ACHN (cell line): Measurements from ENCODE around the gene SYNDIG1L.

Experiments used
- DNase-seq: peaks from one replicate; pipeline ENCODE4 v3.0.0-alpha.2; 2015
- in situ Hi-C: cut with HindIII; loops from 2 replicates; pipeline ENCODE4 v1.10.0; 2017; ENCODE audit warnings: low sequenced_read_pairs, low pct_ligation_motif_present, low pct_unique_long_range_greater_than_20kb

The SYNDIG1L gene

GRCh38 chr14:74437496-74438053 lies 11.6 kb upstream of the SYNDIG1L start:
- DNase-seq = peak; percentile 4

GRCh38 chr14:74434294-74434693 lies 8.3 kb upstream of the SYNDIG1L start:
- no peak for DNase-seq
- in situ Hi-C loops = no loop called here

More at GRCh38 chr14:74437496-74438053, 11.6 kb upstream of the SYNDIG1L start:
- in situ Hi-C loops = no loop called here

GRCh38 chr14:74429991-74430390 lies 4.0 kb upstream of the SYNDIG1L start:
- DNase-seq = no peak
- in situ Hi-C loops = no loop called here

- in situ Hi-C loops = no loop called here
- no peak for DNase-seq
Observed at GRCh38 chr14:74429221-74429691, 3.2 kb upstream of the SYNDIG1L start.

- DNase-seq = no peak
- in situ Hi-C loops = no loop called here
Observed at GRCh38 chr14:74427651-74428050, 1.6 kb upstream of the SYNDIG1L start.

- in situ Hi-C loops = no loop called here
- DNase-seq = peak; percentile 35
Observed at GRCh38 chr14:74425525-74426201, 347 bp downstream of the SYNDIG1L start.

GRCh38 chr14:74424606-74425005 lies 1.4 kb downstream of the SYNDIG1L start:
- in situ Hi-C loops = no loop called here
- no peak for DNase-seq

GRCh38 chr14:74423246-74423645 lies 2.8 kb downstream of the SYNDIG1L start:
- DNase-seq = no peak
- in situ Hi-C loops = no loop called here

GRCh38 chr14:74421981-74422380 lies 4.0 kb downstream of the SYNDIG1L start:
- in situ Hi-C loops = no loop called here
- DNase-seq = no peak

GRCh38 chr14:74419086-74419485 lies 6.9 kb downstream of the SYNDIG1L start:
- no peak for DNase-seq
- in situ Hi-C loops = no loop called here

GRCh38 chr14:74418031-74418430 lies 8.0 kb downstream of the SYNDIG1L start:
- in situ Hi-C loops = no loop called here
- DNase-seq = no peak

- in situ Hi-C loops = no loop called here
- DNase-seq = no peak
Observed at GRCh38 chr14:74417611-74418010, 8.4 kb downstream of the SYNDIG1L start.

- in situ Hi-C loops = no loop called here
Observed at GRCh38 chr14:74417201-74417600, 8.8 kb downstream of the SYNDIG1L start.

GRCh38 chr14:74415115-74415437 lies 10.9 kb downstream of the SYNDIG1L start:
- in situ Hi-C loops = no loop called here
- no peak for DNase-seq

More at GRCh38 chr14:74417201-74417600, 8.8 kb downstream of the SYNDIG1L start:
- DNase-seq = no peak

GRCh38 chr14:74414403-74415114 lies 11.5 kb downstream of the SYNDIG1L start:
- in situ Hi-C loops = no loop called here
- DNase-seq = no peak

- in situ Hi-C loops = no loop called here
- DNase-seq = no peak
Observed at GRCh38 chr14:74413627-74414026, 12.4 kb downstream of the SYNDIG1L start.

- in situ Hi-C loops = no loop called here
- DNase-seq = no peak
Observed at GRCh38 chr14:74412753-74413152, 13.3 kb downstream of the SYNDIG1L start.

GRCh38 chr14:74411671-74412070 lies 14.3 kb downstream of the SYNDIG1L start:
- DNase-seq = no peak
- in situ Hi-C loops = no loop called here

GRCh38 chr14:74409441-74409840 lies 16.6 kb downstream of the SYNDIG1L start:
- DNase-seq = no peak
- in situ Hi-C loops = no loop called here

GRCh38 chr14:74408870-74409269 lies 17.1 kb downstream of the SYNDIG1L start:
- in situ Hi-C loops = no loop called here
- no peak for DNase-seq
